NOMO-1 treated with dmso at 0.1 percent for 144 hours (cell line): ENCODE data around the gene RMDN2.

Source experiments
- DNase-seq: peaks from one replicate; lab custom pipeline; 2025; ENCODE audit not compliant: unreplicated experiment; lab: John Stamatoyannopoulos, UW

RMDN2 gene

GRCh38 chr2:37897511-37897910 is 27.6 kb upstream of the RMDN2 start:
- no peak for DNase-seq

GRCh38 chr2:37898448-37898847 is 26.6 kb upstream of the RMDN2 start:
- DNase-seq = no peak

- DNase-seq = no peak
Observed at GRCh38 chr2:37902991-37903390, 22.1 kb upstream of the RMDN2 start.

DNA sequence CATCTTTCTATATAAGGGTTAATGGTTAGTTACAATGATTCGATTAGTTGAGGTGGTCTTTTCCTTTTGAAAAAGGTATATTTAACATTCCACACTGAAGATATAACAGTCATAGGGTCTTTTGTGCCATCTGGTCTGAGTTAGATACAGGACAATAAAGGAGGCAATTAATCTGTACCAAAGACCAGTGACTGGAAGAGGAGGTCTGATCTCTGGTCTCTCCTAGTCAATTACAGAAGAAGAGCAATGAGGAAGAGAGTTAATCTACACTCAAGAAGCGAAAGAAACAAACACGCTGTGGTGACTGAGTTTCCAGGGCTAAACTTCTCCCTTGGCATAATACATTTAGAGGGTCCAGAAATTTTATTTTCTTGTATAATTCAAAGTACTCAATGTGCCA is 20.7 kb upstream of the RMDN2 start:
- no peak for DNase-seq

DNA sequence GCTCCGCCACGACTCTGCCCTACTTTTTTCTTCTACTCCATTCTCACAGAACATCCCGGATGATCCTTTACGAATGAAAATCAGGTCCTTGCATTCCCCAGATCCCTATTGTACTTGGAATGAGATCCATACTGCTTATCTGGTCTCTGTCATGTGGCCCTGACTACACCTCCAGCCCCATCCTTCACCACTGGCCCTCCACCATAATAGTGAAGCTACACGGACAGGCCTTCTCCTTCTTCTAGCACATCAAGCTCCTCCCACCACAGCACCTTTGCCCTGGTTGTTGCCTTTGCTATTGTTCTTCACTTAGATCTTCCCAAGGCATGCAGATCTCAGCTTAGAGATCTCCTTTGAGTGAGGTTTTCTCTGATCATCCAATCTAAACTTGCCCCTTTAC is 20.1 kb upstream of the RMDN2 start:
- DNase-seq = no peak

GRCh38 chr2:37906131-37906530 is 19.0 kb upstream of the RMDN2 start:
- peak; percentile 34 for DNase-seq

DNA sequence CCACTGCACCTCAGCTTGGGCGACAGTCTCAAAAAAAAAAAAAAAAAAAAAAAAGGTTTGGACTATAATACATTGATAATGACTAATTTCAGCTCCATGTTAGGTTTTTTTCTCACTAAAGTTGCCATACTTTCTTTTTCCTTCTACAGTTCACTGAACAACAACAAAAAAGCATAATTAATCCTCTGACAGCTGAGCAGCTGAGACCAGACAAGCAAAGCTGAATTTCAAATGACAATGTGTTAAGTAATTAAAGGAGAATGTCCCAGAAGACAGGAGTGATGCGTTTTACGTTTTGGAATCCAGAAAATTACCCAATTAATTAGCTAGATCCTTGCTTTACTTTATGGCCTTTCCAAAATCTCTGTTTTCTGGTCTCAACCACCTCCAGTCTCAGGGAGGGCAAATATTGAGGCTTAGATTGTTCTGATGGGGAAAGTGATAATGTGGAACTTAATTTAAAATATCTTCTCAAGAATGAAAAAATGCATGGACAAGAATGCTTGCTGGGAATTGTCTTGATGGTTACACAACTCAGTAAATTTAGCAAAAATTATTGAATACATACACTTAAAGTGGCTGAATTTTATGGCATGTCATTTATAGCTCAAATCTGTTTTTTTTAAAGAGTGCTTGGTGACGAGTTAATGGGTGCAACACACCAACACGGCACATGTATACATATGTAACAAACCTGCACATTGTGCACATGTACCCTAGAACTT is 17.4 kb upstream of the RMDN2 start:
- no peak for DNase-seq

GRCh38 chr2:37911296-37911873 is 13.7 kb upstream of the RMDN2 start:
- no peak for DNase-seq

- no peak for DNase-seq
Observed at GRCh38 chr2:37912056-37912455, 13.0 kb upstream of the RMDN2 start.

DNA sequence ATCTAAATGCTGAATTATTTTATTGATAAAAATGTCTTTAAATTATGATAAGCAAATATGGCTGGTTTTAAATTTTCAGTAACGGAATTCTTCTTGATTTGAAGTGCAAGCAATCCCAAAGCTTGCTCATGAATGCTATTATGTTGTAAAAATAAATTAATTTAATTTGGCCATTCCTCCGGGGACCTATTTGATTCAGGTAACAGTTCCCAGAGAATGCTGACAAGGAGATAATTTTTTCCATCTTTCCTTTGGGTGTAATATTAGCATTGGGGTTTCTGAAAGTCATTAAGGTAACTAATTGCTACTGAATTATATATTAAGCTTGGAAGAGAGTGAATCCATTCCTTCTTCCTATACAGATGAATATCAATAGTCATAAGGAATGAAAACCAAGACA is 12.5 kb upstream of the RMDN2 start:
- no peak for DNase-seq

DNA sequence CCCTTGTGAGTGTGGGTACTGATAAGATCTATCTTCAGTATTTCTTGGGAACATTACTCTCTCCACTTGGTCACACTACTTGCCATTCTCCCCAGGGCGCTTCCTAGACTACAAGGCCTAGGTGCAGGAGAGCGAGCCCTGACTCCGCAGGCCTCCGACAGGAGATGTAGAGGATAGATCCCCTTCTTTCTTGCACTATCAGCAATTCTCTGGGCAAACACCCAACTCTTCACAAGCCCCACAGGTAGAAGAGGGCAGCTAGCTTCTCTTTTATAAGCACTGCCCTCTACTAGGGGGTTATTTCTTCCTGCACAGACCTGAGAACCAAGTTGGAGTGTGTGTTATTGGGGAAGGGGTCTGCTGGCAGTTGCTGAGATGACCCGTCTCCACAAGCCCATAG is 10.7 kb upstream of the RMDN2 start:
- no peak for DNase-seq

DNA sequence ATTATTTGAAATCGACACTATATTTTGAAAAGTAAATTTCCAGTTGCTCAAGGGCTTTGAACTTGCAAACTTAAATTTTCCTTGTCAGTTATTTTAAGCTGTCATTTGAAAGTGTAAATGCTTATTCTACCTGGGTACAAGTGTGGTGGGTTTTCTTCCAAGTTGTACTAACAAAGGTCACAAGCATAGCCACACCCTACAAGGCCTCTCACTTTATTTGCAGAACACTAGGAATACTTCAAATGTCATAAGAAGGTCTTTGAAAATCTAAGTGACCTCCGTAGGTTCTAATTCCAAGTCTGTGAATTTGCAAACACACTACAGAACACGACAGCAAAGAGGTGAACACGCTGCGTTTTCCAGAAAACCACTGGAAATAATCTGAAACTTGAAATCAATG is 9.3 kb upstream of the RMDN2 start:
- DNase-seq = no peak

DNA sequence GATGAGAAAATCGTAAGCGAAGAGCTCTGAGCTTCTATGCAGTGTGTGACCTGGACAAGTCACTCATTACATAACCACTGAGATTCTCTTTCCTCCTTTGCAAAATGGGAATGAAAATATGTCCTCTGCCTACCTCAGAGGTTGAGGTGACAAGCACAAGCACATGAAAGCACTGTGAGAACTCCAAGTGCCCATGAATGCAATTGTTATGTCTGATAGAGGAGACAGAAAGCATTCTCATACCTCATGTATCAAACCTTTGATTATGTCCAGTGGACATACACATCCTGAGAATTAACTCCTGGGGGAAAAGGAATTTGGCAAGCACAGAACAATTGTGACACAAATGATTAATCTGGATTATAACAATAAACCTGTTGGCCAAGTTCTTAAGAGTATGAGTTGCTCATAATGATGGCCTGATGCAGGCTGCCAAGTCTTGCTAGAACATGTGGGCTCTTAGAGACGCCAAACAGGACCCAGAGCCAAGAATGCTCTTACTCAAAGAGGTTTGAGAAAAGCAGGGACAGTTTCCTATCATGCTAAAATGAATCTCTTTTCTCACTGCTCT is 8.5 kb upstream of the RMDN2 start:
- no peak for DNase-seq

- no peak for DNase-seq
Observed at GRCh38 chr2:37917281-37918228, 7.5 kb upstream of the RMDN2 start.

DNA sequence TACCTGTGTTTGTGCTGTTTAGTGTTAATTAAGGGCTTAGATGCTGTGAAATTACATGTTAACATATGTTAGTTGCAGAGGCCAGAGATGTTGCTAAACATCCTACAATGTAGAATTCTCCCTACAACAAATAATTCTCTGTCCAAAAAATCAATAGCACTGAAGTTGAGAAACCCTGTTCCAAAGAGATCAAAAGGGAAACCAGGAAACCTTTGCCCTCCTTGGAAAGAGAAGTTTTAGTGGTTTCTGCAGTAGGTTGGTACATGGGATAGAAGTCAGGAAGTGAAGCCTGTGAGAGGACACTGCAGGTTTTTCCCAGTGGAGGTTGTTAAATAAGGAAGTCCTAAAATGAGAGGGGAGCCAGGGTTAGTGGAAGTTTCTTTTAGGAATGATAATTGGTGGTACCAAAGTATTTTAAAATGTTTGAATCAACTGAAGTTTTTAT is 6.3 kb upstream of the RMDN2 start:
- DNase-seq = no peak

DNA sequence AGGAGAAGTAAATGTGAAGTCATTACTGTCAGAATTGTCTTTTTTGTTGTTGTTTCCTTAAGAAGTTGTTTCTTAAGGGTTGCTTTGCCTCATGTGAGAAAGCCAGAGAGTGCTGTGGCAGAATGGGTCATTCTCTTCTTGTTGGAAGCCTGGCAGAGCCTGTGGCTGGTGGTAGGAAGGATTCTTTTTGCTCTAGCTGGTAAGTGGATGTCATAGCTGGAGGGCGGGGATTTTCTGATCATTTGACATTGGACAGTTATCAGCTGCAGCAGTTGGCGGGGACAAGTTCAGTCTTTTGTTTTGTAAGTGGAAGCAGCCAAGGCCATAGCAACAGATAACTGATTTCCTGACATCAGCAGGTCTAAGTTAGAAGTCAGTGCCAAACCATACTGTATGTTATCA is 5.5 kb upstream of the RMDN2 start:
- no peak for DNase-seq

DNA sequence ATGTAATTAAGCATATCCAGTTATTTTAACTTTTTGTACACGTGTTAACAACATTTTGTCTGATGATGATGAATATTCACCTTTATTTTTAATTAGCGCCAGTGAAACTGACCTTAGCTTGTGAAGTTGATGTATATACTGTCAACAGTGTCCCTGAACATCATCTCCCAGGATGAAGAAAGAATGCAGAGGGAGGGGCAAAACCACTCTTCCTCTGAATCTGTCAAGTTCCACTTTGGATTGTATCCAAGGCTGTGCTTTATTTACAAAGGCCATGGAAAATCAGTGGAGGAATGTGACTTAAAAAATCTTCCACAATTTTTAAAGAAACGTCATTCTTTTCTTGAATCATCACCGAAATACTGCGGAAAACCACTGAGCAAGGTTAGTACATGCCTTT is 4.5 kb upstream of the RMDN2 start:
- no peak for DNase-seq

DNA sequence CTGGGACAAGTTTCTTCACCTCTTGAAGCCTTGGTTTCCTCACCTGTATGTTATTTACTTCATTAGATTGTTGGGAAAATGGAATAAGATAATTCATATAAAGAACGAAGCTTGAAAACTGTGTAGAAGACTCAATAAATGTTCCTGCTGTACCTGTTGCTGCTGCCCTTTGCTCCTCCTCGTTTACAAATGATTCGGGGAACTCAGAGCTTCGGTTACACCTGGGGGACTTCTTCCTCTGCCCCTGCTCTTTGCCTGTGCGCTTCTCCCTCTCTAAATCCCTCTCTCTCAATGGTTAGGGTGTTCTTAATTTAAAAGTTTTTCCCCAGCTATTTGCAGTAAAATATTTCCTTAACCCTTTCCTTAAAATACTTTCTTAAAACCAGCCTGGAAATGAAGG is 3.3 kb upstream of the RMDN2 start:
- no peak for DNase-seq

DNA sequence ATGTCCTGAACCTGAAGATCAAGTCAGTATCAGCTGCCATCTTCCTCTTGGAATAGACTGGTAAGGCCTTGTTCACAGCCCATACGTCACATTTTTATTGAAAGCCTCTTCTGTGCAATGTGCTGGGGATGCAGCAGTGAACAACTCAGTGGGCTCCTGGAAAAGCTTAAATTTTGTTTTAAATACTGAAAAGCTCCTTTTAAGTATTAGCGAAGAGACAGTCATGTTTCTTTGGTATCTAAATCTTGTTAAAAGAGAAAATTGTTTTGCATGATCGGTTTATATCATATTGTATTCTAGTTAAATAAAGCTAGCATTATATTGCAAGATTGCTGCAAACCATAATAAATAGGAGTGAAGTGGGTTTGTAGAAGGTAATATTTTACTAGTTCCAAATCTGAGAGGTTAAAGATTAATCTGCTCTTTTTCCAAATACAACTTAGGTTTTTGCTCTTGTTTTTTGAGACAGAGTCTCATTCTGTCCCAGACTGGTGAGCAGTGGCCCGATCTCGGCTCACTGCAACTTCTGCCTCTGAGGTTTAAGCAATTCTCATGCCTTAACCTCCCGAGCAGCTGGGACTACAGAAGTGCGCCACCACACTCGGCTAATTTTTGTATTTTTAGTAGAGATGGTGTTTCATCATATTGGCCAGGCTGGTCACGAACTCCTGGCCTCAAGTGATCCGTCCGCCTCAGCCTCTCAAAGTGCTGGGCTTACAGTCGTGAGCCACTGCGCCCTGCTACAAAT is 1.6 kb upstream of the RMDN2 start:
- DNase-seq = no peak

DNA sequence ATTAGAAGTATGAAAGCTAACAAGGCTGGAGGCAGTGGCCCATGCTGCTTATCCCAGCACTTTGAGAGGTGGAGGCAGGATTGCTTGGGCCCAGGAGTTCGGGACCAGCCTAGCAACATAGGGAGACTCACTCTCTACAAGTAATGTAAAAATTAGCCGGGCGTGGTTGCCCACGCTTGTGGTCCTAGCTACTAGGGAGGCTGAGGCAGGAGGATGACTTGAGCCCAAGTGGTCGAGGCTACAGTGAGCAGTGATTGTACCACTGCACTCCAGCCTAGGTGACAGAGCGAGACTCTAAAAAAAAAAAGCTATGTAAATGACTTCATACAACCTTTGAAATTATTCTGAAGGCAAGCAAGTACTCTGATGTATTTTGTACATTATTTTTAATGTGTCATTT is 1.5 kb downstream of the RMDN2 start:
- DNase-seq = no peak

- DNase-seq = peak; percentile 8
Observed at GRCh38 chr2:37928377-37928776, 3.3 kb downstream of the RMDN2 start.
